GM18858 (cell line): ENCODE measurements around the gene TRIM2.
"Not testable (repeated sequence)": the region's sequence is repeated elsewhere in the genome, so short reads cannot be mapped to it uniquely, and the experiment has no call there.

ENCODE experiments used
- ATAC-seq: cut with Tn5 transposase; IDR thresholded peaks from one replicate; pipeline ENCODE4 v1.9.1; 2021; ENCODE audit not compliant: unreplicated experiment

Gene TRIM2

GRCh38 chr4:153189016-153189801 is 15.0 kb upstream of the TRIM2 start:
- no peak for ATAC-seq

- ATAC-seq = no peak
Observed at GRCh38 chr4:153191795-153192363, 12.4 kb upstream of the TRIM2 start.

GRCh38 chr4:153197301-153197700 is 6.9 kb upstream of the TRIM2 start:
- ATAC-seq = no peak

GRCh38 chr4:153198719-153199118 is 5.5 kb upstream of the TRIM2 start:
- no peak for ATAC-seq

- not testable (repeated sequence) for ATAC-seq
Observed at GRCh38 chr4:153203746-153204145, 497 bp upstream of the TRIM2 start.

GRCh38 chr4:153204728-153205648 is 745 bp downstream of the TRIM2 start:
- ATAC-seq = peak; percentile 83

GRCh38 chr4:153205757-153206156 is 1.5 kb downstream of the TRIM2 start:
- ATAC-seq = no peak

GRCh38 chr4:153206534-153206933 is 2.3 kb downstream of the TRIM2 start:
- ATAC-seq = no peak

- ATAC-seq = no peak
Observed at GRCh38 chr4:153207027-153207426, 2.8 kb downstream of the TRIM2 start.

- no peak for ATAC-seq
Observed at GRCh38 chr4:153207567-153207966, 3.3 kb downstream of the TRIM2 start.

- no peak for ATAC-seq
Observed at GRCh38 chr4:153209410-153209809, 5.2 kb downstream of the TRIM2 start.

- ATAC-seq = no peak
Observed at GRCh38 chr4:153210727-153211126, 6.5 kb downstream of the TRIM2 start.

GRCh38 chr4:153211986-153212728 is 7.9 kb downstream of the TRIM2 start:
- ATAC-seq = no peak

- ATAC-seq = no peak
Observed at GRCh38 chr4:153212736-153213135, 8.5 kb downstream of the TRIM2 start.

- no peak for ATAC-seq
Observed at GRCh38 chr4:153215921-153216320, 11.7 kb downstream of the TRIM2 start.

- no peak for ATAC-seq
Observed at GRCh38 chr4:153216546-153216945, 12.3 kb downstream of the TRIM2 start.

- no peak for ATAC-seq
Observed at GRCh38 chr4:153217440-153217839, 13.2 kb downstream of the TRIM2 start.

- no peak for ATAC-seq
Observed at GRCh38 chr4:153218961-153219360, 14.7 kb downstream of the TRIM2 start.

GRCh38 chr4:153220682-153221395 is 16.6 kb downstream of the TRIM2 start:
- ATAC-seq = no peak
